ENCODE data around the gene SEBOX.

SEBOX gene

GRCh38 chr17:28366605-28367004 lies 1.6 kb upstream of the SEBOX start:
- Mint-ChIP-seq H3K27ac (no peak overlapping the region), H3K9me3 (no peaks in the 10 kb centered on the region), H3K27me3 (no peaks in the 10 kb centered on the region), H3K4me3 (no peak overlapping the region), H3K36me3 (ENCODE audit: low read depth) (peaks cover 5% of the 10 kb centered on the region), H3K4me1 (ENCODE audit: low read depth) (peaks cover 8% of the 10 kb centered on the region)

- no peak overlapping the region for H3K27ac Mint-ChIP-seq
- no peaks in the 10 kb centered on the region for H3K27me3 Mint-ChIP-seq
- H3K4me3 Mint-ChIP-seq, result no peak overlapping the region
- no peaks in the 10 kb centered on the region for H3K4me1 Mint-ChIP-seq (ENCODE audit: low read depth)
- H3K36me3 Mint-ChIP-seq (ENCODE audit: low read depth), result peaks cover 16% of the 10 kb centered on the region
- no peaks in the 10 kb centered on the region for H3K9me3 Mint-ChIP-seq
Measured at GRCh38 chr17:28365487-28365886, 488 bp upstream of the SEBOX start.

GRCh38 chr17:28363776-28364650 lies 986 bp downstream of the SEBOX start:
- Mint-ChIP-seq H3K4me3 (no peak overlapping the region), H3K4me1 (ENCODE audit: low read depth) (no peaks in the 10 kb centered on the region), H3K36me3 (ENCODE audit: low read depth) (peaks cover 26% of the 10 kb centered on the region), H3K9me3 (no peaks in the 10 kb centered on the region), H3K27me3 (no peaks in the 10 kb centered on the region), H3K27ac (no peak overlapping the region)

GRCh38 chr17:28363186-28363585 lies 1.8 kb downstream of the SEBOX start:
- no peak overlapping the region for H3K4me3 Mint-ChIP-seq
- peaks cover 7% of the 10 kb centered on the region for H3K4me1 Mint-ChIP-seq (ENCODE audit: low read depth)
- no peaks in the 10 kb centered on the region for H3K27me3 Mint-ChIP-seq
- no peaks in the 10 kb centered on the region for H3K9me3 Mint-ChIP-seq
- H3K27ac Mint-ChIP-seq, result no peak overlapping the region
- H3K36me3 Mint-ChIP-seq (ENCODE audit: low read depth), result peaks cover 28% of the 10 kb centered on the region

GRCh38 chr17:28357901-28358197 lies 7.2 kb downstream of the SEBOX start:
- H3K4me3 Mint-ChIP-seq, result peak overlapping the region; percentile 90
- no peaks in the 10 kb centered on the region for H3K27me3 Mint-ChIP-seq
- H3K27ac Mint-ChIP-seq, result peak overlapping the region; percentile 91
- peaks cover 53% of the 10 kb centered on the region for H3K36me3 Mint-ChIP-seq (ENCODE audit: low read depth)
- no peaks in the 10 kb centered on the region for H3K9me3 Mint-ChIP-seq
- H3K4me1 Mint-ChIP-seq (ENCODE audit: low read depth), result peaks cover 28% of the 10 kb centered on the region

GRCh38 chr17:28357061-28357900 lies 7.7 kb downstream of the SEBOX start, which contains the start of gene POLDIP2:
POLDIP2 (minus strand) TSS chr17:28357527; CDS start chr17:28357448, 79 bp downstream.
- H3K4me1 Mint-ChIP-seq (ENCODE audit: low read depth), result peaks cover 28% of the 10 kb centered on the region

GRCh38 chr17:28350271-28350670 lies 14.7 kb downstream of the SEBOX start:
- H3K4me3 Mint-ChIP-seq, result no peak overlapping the region
- no peaks in the 10 kb centered on the region for H3K9me3 Mint-ChIP-seq
- H3K27me3 Mint-ChIP-seq, result no peaks in the 10 kb centered on the region
- peaks cover 65% of the 10 kb centered on the region for H3K36me3 Mint-ChIP-seq (ENCODE audit: low read depth)
- no peak overlapping the region for H3K27ac Mint-ChIP-seq
- no peaks in the 10 kb centered on the region for H3K4me1 Mint-ChIP-seq (ENCODE audit: low read depth)

More at GRCh38 chr17:28357061-28357900, 7.7 kb downstream of the SEBOX start, which contains the start of gene POLDIP2:
- Mint-ChIP-seq H3K36me3 (ENCODE audit: low read depth) (peaks cover 54% of the 10 kb centered on the region), H3K4me3 (peak within 1 kb of the TSS; percentile 90), H3K27ac (peak within 1 kb of the TSS; percentile 95), H3K9me3 (no peaks in the 10 kb centered on the region), H3K27me3 (no peaks in the 10 kb centered on the region)

- H3K27me3 Mint-ChIP-seq, result no peaks in the 10 kb centered on the region
- H3K9me3 Mint-ChIP-seq, result no peaks in the 10 kb centered on the region
- no peak overlapping the region for H3K4me3 Mint-ChIP-seq
- no peaks in the 10 kb centered on the region for H3K4me1 Mint-ChIP-seq (ENCODE audit: low read depth)
- no peak overlapping the region for H3K27ac Mint-ChIP-seq
- H3K36me3 Mint-ChIP-seq (ENCODE audit: low read depth), result peaks cover 60% of the 10 kb centered on the region
Measured at GRCh38 chr17:28348979-28349378, 16.0 kb downstream of the SEBOX start.

- H3K4me3 Mint-ChIP-seq, result no peak overlapping the region
- no peak overlapping the region for H3K27ac Mint-ChIP-seq
- peaks cover 52% of the 10 kb centered on the region for H3K36me3 Mint-ChIP-seq (ENCODE audit: low read depth)
- H3K4me1 Mint-ChIP-seq (ENCODE audit: low read depth), result no peaks in the 10 kb centered on the region
- H3K9me3 Mint-ChIP-seq, result no peaks in the 10 kb centered on the region
- no peaks in the 10 kb centered on the region for H3K27me3 Mint-ChIP-seq
Measured at GRCh38 chr17:28347261-28347891, 17.6 kb downstream of the SEBOX start.

- Mint-ChIP-seq H3K27me3 (no peaks in the 10 kb centered on the region), H3K4me1 (ENCODE audit: low read depth) (no peaks in the 10 kb centered on the region), H3K4me3 (no peak overlapping the region), H3K36me3 (ENCODE audit: low read depth) (peaks cover 52% of the 10 kb centered on the region), H3K27ac (no peak overlapping the region), H3K9me3 (no peaks in the 10 kb centered on the region)
Measured at GRCh38 chr17:28346746-28347246, 18.2 kb downstream of the SEBOX start.

- Mint-ChIP-seq H3K4me3 (no peak overlapping the region), H3K36me3 (ENCODE audit: low read depth) (peaks cover 48% of the 10 kb centered on the region), H3K27me3 (no peaks in the 10 kb centered on the region), H3K27ac (no peak overlapping the region), H3K4me1 (ENCODE audit: low read depth) (no peaks in the 10 kb centered on the region), H3K9me3 (no peaks in the 10 kb centered on the region)
Measured at GRCh38 chr17:28346199-28346580, 18.8 kb downstream of the SEBOX start.

GRCh38 chr17:28345419-28346198 lies 19.4 kb downstream of the SEBOX start:
- Mint-ChIP-seq H3K36me3 (ENCODE audit: low read depth) (peaks cover 44% of the 10 kb centered on the region), H3K4me1 (ENCODE audit: low read depth) (no peaks in the 10 kb centered on the region), H3K9me3 (no peaks in the 10 kb centered on the region), H3K27me3 (no peaks in the 10 kb centered on the region), H3K4me3 (no peak overlapping the region), H3K27ac (no peak overlapping the region)

- H3K27me3 Mint-ChIP-seq, result no peaks in the 10 kb centered on the region
- H3K9me3 Mint-ChIP-seq, result no peaks in the 10 kb centered on the region
- H3K4me1 Mint-ChIP-seq (ENCODE audit: low read depth), result no peaks in the 10 kb centered on the region
- H3K27ac Mint-ChIP-seq, result no peak overlapping the region
- H3K4me3 Mint-ChIP-seq, result no peak overlapping the region
- peaks cover 35% of the 10 kb centered on the region for H3K36me3 Mint-ChIP-seq (ENCODE audit: low read depth)
Measured at GRCh38 chr17:28344435-28344901, 20.5 kb downstream of the SEBOX start.

- Mint-ChIP-seq H3K27me3 (no peaks in the 10 kb centered on the region), H3K9me3 (no peaks in the 10 kb centered on the region), H3K36me3 (ENCODE audit: low read depth) (peaks cover 35% of the 10 kb centered on the region), H3K27ac (no peak overlapping the region), H3K4me1 (ENCODE audit: low read depth) (no peaks in the 10 kb centered on the region), H3K4me3 (no peak overlapping the region)
Measured at GRCh38 chr17:28344011-28344410, 21.0 kb downstream of the SEBOX start.
